Measurements from ENCODE around the gene CARMIL3. TPM values are rescaled to one million over a fixed set of nuclear protein-coding genes. Genes with fewer than 3 reads are reported as not detected.

CARMIL3 gene
- polyA plus RNA-seq, 4 donors = 1.3 to 2.4 (median 1.7) TPM

GRCh38 chr14:24108336-24108874, 56.6 kb downstream of the CARMIL3 start:
- DNase-seq (ENCODE audit: low read depth in 4 of 4, low spot score in 2 of 4) = no peak

- DNase-seq (ENCODE audit: low read depth in 4 of 4, low spot score in 2 of 4) = no peak
Observed at GRCh38 chr14:24110060-24110459, 58.3 kb downstream of the CARMIL3 start.

- DNase-seq (ENCODE audit: low read depth in 4 of 4, low spot score in 2 of 4) = no peak
Observed at GRCh38 chr14:24110523-24110922, 58.7 kb downstream of the CARMIL3 start.

GRCh38 chr14:24113379-24113800, 61.6 kb downstream of the CARMIL3 start:
- DNase-seq (ENCODE audit: low read depth in 4 of 4, low spot score in 2 of 4) = no peak

- DNase-seq (ENCODE audit: low read depth in 4 of 4, low spot score in 2 of 4) = peak in 2 of 4 donors; percentile 69 to 99
Observed at GRCh38 chr14:24113801-24114531, 62.2 kb downstream of the CARMIL3 start.

- peak; percentile 99 to 100 (median 99) for DNase-seq (ENCODE audit: low read depth in 4 of 4, low spot score in 2 of 4)
Observed at GRCh38 chr14:24114532-24115421, 63.0 kb downstream of the CARMIL3 start, which contains the start of the genes DCAF11 and NRL. Gene DCAF11 (plus strand): TSS chr14:24114777. CDS start chr14:24115595, 818 bp downstream. Gene NRL (minus strand): TSS chr14:24114949. CDS start chr14:24082848, 32,101 bp downstream.

- no peak for DNase-seq (ENCODE audit: low read depth in 4 of 4, low spot score in 2 of 4)
Observed at GRCh38 chr14:24115422-24116127, 63.8 kb downstream of the CARMIL3 start.

GRCh38 chr14:24116128-24116814, 64.5 kb downstream of the CARMIL3 start:
- no peak for DNase-seq (ENCODE audit: low read depth in 4 of 4, low spot score in 2 of 4)

GRCh38 chr14:24117179-24117578, 65.4 kb downstream of the CARMIL3 start:
- no peak for DNase-seq (ENCODE audit: low read depth in 4 of 4, low spot score in 2 of 4)

Other genes with a start within 250 kb of the CARMIL3 start
- gene DHRS4, start 98.2 kb upstream of the CARMIL3 start, polyA plus RNA-seq (ENCODE audit: insufficient read length in 4 of 4) = 10 to 100 TPM; 47.4 to 60.4 (median 56.5) TPM
- gene DHRS4L2, start 63.1 kb upstream of the CARMIL3 start, polyA plus RNA-seq (ENCODE audit: insufficient read length in 4 of 4) = 10 to 100 TPM; 28.4 to 43.5 (median 36.9) TPM
- under 1 TPM in 1 of 4 donors, not detected in 3; 0.11 TPM for gene CPNE6, start 19.6 kb downstream of the CARMIL3 start, polyA plus RNA-seq (ENCODE audit: insufficient read length in 4 of 4)
- 10 to 100 TPM; 28.6 to 35.6 (median 30.8) TPM for gene PCK2, start 42.3 kb downstream of the CARMIL3 start, polyA plus RNA-seq (ENCODE audit: insufficient read length in 4 of 4)
- 10 to 100 TPM; 77.2 to 88.6 (median 83.0) TPM for gene DCAF11, start 62.8 kb downstream of the CARMIL3 start, polyA plus RNA-seq (ENCODE audit: insufficient read length in 4 of 4)
- 1 to 10 TPM; 2.2 to 5.2 (median 3.0) TPM for gene NRL, start 62.9 kb downstream of the CARMIL3 start, polyA plus RNA-seq (ENCODE audit: insufficient read length in 4 of 4)
- 1 to 10 TPM in 3 of 4 donors, under 1 TPM in 1; 0.48 to 2.2 (median 1.3) TPM for gene FITM1, start 78.7 kb downstream of the CARMIL3 start, polyA plus RNA-seq (ENCODE audit: insufficient read length in 4 of 4)
- 100 to 1,000 TPM; 185 to 235 (median 203) TPM for gene PSME1, start 84.2 kb downstream of the CARMIL3 start, polyA plus RNA-seq (ENCODE audit: insufficient read length in 4 of 4)
- gene EMC9, start 89.6 kb downstream of the CARMIL3 start, polyA plus RNA-seq (ENCODE audit: insufficient read length in 4 of 4) = 10 to 100 TPM; 12.3 to 29.3 (median 22.3) TPM
- 100 to 1,000 TPM; 150 to 177 (median 159) TPM for gene PSME2, start 94.6 kb downstream of the CARMIL3 start, polyA plus RNA-seq (ENCODE audit: insufficient read length in 4 of 4)
- 10 to 100 TPM; 43.6 to 60.2 (median 57.7) TPM for gene RNF31, start 95.5 kb downstream of the CARMIL3 start, polyA plus RNA-seq (ENCODE audit: insufficient read length in 4 of 4)
- 10 to 100 TPM; 52.3 to 68.0 (median 59.7) TPM for gene IRF9, start 109.3 kb downstream of the CARMIL3 start, polyA plus RNA-seq (ENCODE audit: insufficient read length in 4 of 4)
- 10 to 100 TPM; 46.0 to 93.7 (median 68.0) TPM for gene REC8, start 120.1 kb downstream of the CARMIL3 start, polyA plus RNA-seq (ENCODE audit: insufficient read length in 4 of 4)
- 10 to 100 TPM; 32.7 to 40.9 (median 37.0) TPM for gene IPO4, start 136.8 kb downstream of the CARMIL3 start, polyA plus RNA-seq (ENCODE audit: insufficient read length in 4 of 4)
- gene TM9SF1, start 143.4 kb downstream of the CARMIL3 start, polyA plus RNA-seq (ENCODE audit: insufficient read length in 4 of 4) = 10 to 100 TPM; 31.9 to 52.0 (median 43.9) TPM
- gene TSSK4, start 153.7 kb downstream of the CARMIL3 start, polyA plus RNA-seq (ENCODE audit: insufficient read length in 4 of 4) = 10 to 100 TPM in 2 of 4 donors, 1 to 10 TPM in 2; 3.1 to 13.9 (median 7.2) TPM
- gene CHMP4A, start 161.5 kb downstream of the CARMIL3 start, polyA plus RNA-seq (ENCODE audit: insufficient read length in 4 of 4) = 10 to 100 TPM; 43.3 to 76.6 (median 53.2) TPM
- 10 to 100 TPM; 10.2 to 18.0 (median 12.1) TPM for gene MDP1, start 164.1 kb downstream of the CARMIL3 start, polyA plus RNA-seq (ENCODE audit: insufficient read length in 4 of 4)
- 100 to 1,000 TPM; 206 to 248 (median 222) TPM for gene NEDD8, start 180.4 kb downstream of the CARMIL3 start, polyA plus RNA-seq (ENCODE audit: insufficient read length in 4 of 4)
- gene GMPR2, start 180.9 kb downstream of the CARMIL3 start, polyA plus RNA-seq (ENCODE audit: insufficient read length in 4 of 4) = 100 to 1,000 TPM; 106 to 121 (median 117) TPM
- gene TINF2, start 190.6 kb downstream of the CARMIL3 start, polyA plus RNA-seq (ENCODE audit: insufficient read length in 4 of 4) = 10 to 100 TPM; 54.2 to 64.5 (median 57.8) TPM
- gene TGM1, start 211.2 kb downstream of the CARMIL3 start, polyA plus RNA-seq (ENCODE audit: insufficient read length in 4 of 4) = 1 to 10 TPM in 3 of 4 donors, under 1 TPM in 1; 0.92 to 4.5 (median 2.5) TPM
- gene RABGGTA, start 219.6 kb downstream of the CARMIL3 start, polyA plus RNA-seq (ENCODE audit: insufficient read length in 4 of 4) = 10 to 100 TPM; 18.0 to 31.1 (median 20.8) TPM
- gene DHRS1, start 247.8 kb downstream of the CARMIL3 start, polyA plus RNA-seq (ENCODE audit: insufficient read length in 4 of 4) = 10 to 100 TPM; 41.0 to 52.5 (median 49.9) TPM
- gene NOP9, start 247.8 kb downstream of the CARMIL3 start, polyA plus RNA-seq (ENCODE audit: insufficient read length in 4 of 4) = 10 to 100 TPM; 24.1 to 29.0 (median 26.9) TPM